GM19467 (cell line): ENCODE results near the gene SLC24A3.

ENCODE experiments used
- ATAC-seq: cut with Tn5 transposase; IDR thresholded peaks from one replicate; pipeline ENCODE4 v1.9.1; 2021; ENCODE audit warnings: mild to moderate bottlenecking, moderate library complexity; ENCODE audit not compliant: unreplicated experiment

Gene SLC24A3

GRCh38 chr20:19301142-19301541 lies 88.7 kb downstream of the SLC24A3 start:
- no peak for ATAC-seq

DNA sequence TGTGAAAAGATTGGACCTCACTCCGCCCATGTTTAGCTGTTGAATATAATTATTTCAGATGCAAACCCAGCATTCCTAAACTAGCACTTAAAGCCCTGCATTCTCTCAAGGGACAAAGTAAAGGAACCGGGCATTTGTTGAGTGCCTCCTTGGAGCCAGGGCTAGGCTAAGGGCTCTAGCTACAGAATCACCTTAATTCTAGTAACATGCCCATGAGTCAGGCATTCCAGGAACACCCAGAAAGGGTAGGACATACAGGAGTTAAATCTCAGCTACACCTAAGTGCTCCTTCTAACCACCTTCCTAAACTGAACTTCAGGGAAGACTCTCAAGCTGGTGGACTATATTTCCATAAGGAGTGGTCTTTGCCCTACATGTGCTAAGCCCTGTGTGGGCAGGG lies 89.4 kb downstream of the SLC24A3 start:
- ATAC-seq, result no peak

- ATAC-seq, result no peak
These were observed 90.3 kb downstream of the SLC24A3 start for GRCh38 chr20:19302714-19303113.

GRCh38 chr20:19304389-19304788 lies 91.9 kb downstream of the SLC24A3 start:
- ATAC-seq, result no peak

DNA sequence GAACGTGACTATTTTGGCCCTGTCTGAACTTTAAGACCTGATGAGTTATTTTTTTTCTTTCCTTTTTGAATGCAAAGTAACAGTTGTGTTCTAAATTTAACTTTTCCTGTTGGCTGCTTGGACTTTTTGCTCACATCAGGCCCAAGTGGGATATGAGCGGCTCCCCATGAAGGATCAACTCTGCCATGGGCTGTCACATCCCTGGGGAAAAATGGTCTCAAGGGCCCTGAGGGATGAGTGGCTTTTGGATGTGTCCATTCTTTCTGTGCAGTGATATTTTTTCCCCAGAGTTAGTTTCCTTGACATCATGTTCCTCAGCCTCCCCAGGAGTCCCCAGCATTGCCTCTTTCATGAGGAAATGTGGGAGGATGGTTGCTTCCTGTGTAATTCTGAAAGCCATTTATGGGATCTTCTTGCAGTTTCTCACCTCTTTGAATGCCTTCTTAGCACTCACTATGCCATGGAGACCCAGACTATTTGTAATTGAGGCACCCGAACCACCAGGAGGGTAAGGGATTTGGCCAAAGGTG lies 92.5 kb downstream of the SLC24A3 start:
- ATAC-seq, result no peak

DNA sequence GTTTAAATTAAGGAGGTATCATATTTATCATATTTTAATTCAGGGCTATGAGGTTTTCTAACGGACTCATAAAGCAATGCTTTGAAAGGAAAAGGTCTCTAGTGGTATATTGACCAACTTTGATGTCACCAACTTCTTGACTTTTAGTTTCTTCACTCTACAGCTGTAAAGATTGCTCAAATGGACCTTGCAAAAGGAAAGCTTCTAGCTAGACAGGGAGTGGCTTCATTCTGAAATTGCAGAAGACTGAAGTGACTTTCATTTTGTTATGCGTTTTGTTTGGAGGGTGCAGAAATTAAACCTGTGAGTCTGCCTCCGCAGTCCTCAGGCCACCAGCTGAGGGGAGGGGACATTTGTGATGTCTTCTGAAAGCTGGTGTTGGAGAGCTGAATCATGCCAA lies 95.7 kb downstream of the SLC24A3 start:
- ATAC-seq, result no peak

- no peak for ATAC-seq
These were observed 98.1 kb downstream of the SLC24A3 start for GRCh38 chr20:19310541-19310940.

GRCh38 chr20:19313342-19314069 lies 101.1 kb downstream of the SLC24A3 start:
- no peak for ATAC-seq

DNA sequence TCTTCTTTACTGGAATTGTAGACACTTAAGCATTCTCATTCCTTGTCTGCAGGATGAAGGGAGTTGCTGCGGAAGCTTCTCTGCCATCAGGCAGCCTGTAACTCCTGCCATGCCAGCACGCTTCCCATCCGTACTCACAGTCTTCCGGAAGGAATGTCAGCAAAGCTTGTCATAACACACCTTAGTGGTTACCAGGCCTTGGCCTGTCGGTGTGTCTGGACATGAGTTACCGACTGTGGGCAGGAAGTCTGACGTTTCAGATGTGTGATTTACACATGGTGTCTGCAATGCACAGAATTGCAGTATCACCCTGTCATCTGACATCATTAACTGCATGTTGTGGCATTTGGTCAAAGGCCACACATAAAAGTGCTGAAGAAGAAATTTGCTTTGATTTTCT lies 102.2 kb downstream of the SLC24A3 start:
- ATAC-seq, result no peak

DNA sequence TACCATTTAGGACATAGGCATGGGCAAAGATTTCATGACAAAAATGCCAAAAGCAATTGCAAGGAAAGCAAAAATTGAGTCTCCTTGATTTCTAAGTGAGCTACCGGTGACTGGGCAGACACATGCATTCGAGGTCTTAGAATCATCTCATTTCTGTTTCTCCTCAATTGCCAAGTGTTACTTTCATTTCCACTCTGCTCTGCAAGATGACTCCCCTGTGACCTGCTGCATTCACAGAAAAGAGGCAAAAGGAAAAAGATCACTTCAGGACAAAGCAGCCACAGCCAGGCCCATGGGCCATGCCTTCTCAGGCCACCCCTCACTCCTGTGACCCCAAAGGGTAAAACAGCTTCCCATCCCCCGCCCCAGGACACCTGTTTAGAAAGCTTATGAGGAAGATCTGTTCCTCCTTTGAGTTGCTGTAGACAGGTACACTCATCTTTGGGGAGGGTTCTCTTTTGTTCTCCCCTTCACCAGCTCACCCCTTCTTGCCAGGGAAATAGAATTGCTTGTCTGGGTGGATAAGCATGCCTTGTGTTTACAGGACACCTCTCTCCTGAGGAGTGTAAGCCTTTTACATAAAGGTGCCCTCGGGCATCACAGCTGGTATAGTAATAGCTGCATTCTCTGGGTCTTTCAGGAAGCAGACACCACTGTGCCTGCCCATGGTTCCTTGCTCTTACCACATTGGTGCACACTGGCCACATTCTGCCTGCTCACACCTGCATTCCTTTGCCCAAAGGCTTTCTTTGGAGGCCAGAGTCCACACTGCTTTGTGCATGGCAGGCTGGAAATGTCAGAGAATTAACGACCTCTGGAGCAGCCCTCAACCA lies 105.0 kb downstream of the SLC24A3 start:
- peak; percentile 63 for ATAC-seq

DNA sequence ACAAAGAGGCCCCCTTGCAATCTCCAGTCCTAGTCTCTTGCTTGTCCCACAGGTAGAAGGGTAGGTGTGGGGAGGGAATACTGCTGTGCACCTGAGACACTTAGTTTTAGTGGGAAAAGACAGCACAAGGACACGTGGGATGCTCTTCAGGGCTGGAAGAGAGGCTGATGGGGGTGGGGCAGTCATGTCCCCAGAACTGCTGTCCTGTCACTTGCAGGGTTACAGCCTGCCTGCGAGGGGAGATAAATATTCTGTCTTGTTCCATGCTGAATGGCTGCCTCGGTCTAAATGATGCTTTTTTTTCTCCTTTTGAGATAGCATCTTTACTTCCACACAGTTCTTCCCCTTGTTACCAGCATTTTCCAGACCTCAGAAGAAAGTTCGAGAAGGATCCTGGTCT lies 106.2 kb downstream of the SLC24A3 start:
- ATAC-seq, result no peak

GRCh38 chr20:19320005-19320404 lies 107.6 kb downstream of the SLC24A3 start:
- ATAC-seq, result no peak

DNA sequence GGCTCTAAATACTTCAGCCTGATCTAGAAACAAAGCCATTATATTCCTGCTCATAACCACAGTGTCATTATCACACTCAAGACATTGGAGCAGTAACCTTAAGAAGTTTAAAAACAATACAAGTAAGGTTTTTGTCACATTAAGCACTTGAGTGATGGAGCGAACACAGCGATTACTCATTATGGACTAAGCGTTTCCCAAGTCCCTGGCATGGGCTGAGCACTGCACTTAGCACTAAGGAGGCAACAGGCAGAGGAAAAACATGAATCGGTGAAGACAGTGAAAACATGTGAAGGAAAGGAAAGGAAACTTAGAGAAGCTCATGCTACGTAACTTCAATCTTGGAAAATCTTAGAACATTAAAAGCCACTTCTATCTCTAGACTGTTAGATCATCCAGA lies 108.7 kb downstream of the SLC24A3 start:
- no peak for ATAC-seq

DNA sequence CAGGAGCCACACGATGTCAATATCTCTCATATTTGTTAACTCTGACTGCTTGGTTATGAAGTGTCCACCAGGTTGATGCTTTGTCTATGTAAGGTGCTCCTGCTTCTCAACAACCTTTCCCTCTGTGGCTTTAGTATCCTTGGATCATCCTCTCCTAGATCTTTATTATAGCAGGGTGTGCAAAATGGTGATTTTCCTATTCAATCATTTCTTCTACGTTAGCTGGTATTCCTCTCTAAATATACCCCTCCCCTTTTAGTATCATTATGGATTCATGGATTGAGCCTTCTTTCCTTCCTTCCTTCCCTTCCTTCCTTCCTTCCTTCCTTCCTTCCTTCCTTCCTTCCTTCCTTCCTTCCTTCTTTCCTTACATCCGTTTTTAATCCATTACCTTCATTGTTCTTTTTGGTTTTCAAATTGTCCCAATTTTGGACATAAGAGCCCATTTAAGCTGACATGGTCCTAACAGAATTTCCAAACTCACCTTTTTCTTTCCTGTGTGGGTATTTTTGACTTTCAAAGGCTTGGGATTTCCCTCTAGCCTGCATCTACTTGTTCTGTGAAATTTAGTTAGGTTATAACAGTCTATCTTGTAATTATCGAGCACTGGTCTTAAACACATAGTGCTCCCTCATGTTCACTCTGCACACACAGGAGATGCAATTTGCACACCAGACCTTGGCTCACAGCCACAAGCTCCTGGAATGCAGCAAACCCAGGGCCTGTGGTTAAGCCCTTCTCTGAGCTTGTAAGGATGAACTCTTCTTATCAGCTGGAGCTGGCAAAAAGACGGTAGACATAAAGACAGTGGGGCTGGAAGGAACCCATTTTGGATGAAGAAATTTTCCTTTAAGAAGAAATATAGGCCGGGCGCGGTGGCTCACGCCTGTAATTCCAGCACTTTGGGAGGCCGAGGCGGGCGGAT lies 109.9 kb downstream of the SLC24A3 start:
- no peak for ATAC-seq

DNA sequence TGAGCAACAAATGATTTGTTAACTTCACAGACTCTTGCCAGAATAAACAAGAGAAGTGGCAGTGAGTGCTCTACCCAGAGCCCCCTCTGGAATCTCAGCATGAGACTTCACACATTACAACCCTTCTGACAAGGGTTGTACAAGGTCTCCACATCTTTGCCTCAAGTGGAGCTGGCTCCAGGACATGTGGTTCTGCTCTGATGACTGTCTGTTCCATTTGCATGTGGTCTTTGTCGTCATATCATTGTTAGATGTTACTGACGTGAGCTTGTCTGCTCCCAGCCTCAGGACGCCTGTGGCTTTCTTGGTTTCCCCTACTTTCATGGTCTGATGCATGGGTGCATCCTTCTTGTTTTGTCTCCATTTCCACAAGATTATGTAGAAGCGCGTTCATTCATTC lies 115.0 kb downstream of the SLC24A3 start:
- no peak for ATAC-seq

DNA sequence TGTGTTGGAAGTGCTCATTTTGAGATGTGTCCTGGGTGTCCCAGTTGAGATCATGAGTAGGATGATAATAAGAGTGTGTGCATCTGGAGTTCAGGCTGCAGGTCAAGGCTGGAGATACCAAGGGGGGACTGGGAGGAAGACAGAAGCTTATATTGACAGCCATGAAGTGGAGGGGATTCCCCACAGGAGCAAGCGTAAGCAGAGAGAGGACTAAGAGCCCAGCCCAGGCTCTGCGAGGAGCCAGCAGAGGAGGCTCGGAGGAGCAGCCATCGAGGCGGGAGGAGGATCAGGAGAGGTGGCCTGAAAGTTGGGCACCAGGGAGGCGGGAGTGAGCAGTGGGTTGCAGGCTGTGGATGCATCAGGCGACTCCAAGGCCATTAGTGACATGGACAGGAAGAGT lies 116.2 kb downstream of the SLC24A3 start:
- ATAC-seq, result no peak

- ATAC-seq, result no peak
These were observed 117.6 kb downstream of the SLC24A3 start for GRCh38 chr20:19330038-19330437.

GRCh38 chr20:19330731-19331130 lies 118.3 kb downstream of the SLC24A3 start:
- ATAC-seq, result no peak

- ATAC-seq, result no peak
These were observed 121.1 kb downstream of the SLC24A3 start for GRCh38 chr20:19333563-19333962.

- ATAC-seq, result no peak
These were observed 122.9 kb downstream of the SLC24A3 start for GRCh38 chr20:19335341-19335740.

DNA sequence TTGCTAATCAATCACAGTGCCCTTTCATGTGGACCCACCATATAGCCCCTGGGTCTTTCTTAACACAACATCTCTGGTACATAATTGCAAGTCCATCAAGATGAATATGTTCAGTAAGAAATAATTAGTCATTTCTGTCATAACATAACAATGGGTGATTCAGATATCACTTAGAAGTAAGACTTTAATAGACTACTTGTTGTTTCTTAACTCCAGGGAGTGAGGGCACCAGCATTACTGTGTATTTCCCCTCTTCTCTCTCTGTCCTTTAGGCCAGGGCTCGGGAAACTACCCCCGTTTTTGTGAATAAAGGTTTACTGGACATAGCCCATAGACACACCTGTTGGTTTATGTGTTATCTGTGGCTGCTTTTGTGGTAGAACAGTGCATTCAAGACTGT lies 123.5 kb downstream of the SLC24A3 start:
- no peak for ATAC-seq
